Measurements from ENCODE around the gene KIF13A. TPM values are rescaled to one million over a fixed set of nuclear protein-coding genes. Genes with fewer than 3 reads are reported as not detected.

Gene KIF13A
- total and polyA plus RNA-seq, 4 donors: 4.3 to 28.1 (median 10.6) TPM

DNA sequence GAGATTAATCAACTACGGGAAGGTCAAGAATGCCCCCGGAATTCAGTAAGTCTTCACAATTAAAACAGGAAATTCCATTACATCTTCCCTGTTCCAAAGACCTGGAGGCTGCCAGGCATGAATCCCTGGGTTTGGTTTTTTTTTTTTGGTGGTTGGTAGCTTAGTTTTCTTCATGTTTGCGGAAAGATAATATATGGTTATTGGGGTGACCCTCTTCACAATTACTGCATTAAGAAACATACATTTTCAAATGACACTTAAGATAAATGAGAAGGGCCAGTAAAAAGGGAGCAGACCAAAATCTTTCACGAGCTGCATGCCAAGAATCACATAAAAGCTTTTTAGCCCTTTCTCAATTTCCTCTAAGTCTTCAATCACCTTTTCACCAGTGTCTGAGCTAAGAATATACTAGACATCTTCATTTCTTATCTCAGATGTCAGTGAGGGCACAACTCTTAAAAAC, 64.0 kb downstream of the KIF13A start:
- H3K4me3 ChIP-seq (ENCODE audit: low read depth in 1 of 3, low read length in 3 of 3): no peak overlapping the region
- no peak overlapping the region for H3K9ac ChIP-seq (ENCODE audit: low read depth in 1 of 2, low read length in 2 of 2)
- H3K27me3 ChIP-seq (ENCODE audit: control insufficient read depth in 4 of 4, insufficient read depth in 4 of 4, low read length in 3 of 4): no peaks in the 10 kb centered on the region
- no peaks in the 10 kb centered on the region for H3K36me3 ChIP-seq (ENCODE audit: control insufficient read depth in 4 of 4, insufficient read depth in 3 of 4, low read depth in 1 of 4, low read length in 3 of 4)
- peaks cover 0 to 3% (median 0%) of the 10 kb centered on the region in 4 donors for H3K4me1 ChIP-seq (ENCODE audit: control insufficient read depth in 4 of 4, insufficient read depth in 4 of 4, low read length in 3 of 4)
- TF ChIP-seq YY1 (IDR thresholded peaks at IDR 0.05) (no peak), NR2F2 (IDR thresholded peaks at IDR 0.05) (peak; percentile 31), JUND (IDR thresholded peaks at IDR 0.05) (no peak)
- WGBS: 79% methylated on average over 4 of the region's 4 CpGs
- no peak for DNase-seq (ENCODE audit: low spot score)
- H3K27ac ChIP-seq (ENCODE audit: low read depth in 1 of 2, low read length in 2 of 2): no peak overlapping the region
- H3K9me3 ChIP-seq (ENCODE audit: control insufficient read depth in 4 of 4, low read length in 3 of 4): no peaks in the 10 kb centered on the region

DNA sequence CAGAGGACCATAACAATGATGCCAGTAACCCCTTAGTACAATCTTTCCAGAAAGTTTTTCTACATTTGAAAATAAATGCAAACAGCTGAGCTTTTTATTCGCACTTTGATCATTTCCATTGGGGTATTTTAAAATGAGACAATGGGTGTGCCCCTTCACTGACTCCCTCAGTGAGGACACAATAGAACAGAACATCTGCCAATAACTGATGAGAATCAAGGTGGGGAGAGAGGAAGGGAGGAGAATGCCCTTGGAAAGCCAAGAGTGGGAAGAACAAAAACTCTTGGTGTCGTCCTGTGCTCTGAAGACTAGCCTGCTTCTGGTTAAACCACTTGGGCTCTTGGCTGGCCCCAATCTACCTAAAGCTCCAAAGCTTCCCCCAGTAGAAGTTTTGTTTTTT, 66.0 kb downstream of the KIF13A start:
- TF ChIP-seq FOXA2 (IDR thresholded peaks at IDR 0.05): no peak
- TF ChIP-seq, protein P1, sequence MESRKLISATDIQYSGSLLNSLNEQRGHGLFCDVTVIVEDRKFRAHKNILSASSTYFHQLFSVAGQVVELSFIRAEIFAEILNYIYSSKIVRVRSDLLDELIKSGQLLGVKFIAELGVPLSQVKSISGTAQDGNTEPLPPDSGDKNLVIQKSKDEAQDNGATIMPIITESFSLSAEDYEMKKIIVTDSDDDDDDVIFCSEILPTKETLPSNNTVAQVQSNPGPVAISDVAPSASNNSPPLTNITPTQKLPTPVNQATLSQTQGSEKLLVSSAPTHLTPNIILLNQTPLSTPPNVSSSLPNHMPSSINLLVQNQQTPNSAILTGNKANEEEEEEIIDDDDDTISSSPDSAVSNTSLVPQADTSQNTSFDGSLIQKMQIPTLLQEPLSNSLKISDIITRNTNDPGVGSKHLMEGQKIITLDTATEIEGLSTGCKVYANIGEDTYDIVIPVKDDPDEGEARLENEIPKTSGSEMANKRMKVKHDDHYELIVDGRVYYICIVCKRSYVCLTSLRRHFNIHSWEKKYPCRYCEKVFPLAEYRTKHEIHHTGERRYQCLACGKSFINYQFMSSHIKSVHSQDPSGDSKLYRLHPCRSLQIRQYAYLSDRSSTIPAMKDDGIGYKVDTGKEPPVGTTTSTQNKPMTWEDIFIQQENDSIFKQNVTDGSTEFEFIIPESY (IDR thresholded peaks at IDR 0.05): no peak
- no peak for TF ChIP-seq HNF4G (IDR thresholded peaks at IDR 0.05)
- TF ChIP-seq EGR1 (IDR thresholded peaks at IDR 0.05; ENCODE audit: low read depth in 2 of 2): no peak
- TF ChIP-seq, protein P2, sequence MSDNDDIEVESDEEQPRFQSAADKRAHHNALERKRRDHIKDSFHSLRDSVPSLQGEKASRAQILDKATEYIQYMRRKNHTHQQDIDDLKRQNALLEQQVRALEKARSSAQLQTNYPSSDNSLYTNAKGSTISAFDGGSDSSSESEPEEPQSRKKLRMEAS (IDR thresholded peaks at IDR 0.05): no peak
- no peak for TF ChIP-seq GABPA (IDR thresholded peaks at IDR 0.05 in 1 of 2, conservative IDR thresholded peaks at IDR 0.05 in 1 of 2)
- TF ChIP-seq, protein P3, sequence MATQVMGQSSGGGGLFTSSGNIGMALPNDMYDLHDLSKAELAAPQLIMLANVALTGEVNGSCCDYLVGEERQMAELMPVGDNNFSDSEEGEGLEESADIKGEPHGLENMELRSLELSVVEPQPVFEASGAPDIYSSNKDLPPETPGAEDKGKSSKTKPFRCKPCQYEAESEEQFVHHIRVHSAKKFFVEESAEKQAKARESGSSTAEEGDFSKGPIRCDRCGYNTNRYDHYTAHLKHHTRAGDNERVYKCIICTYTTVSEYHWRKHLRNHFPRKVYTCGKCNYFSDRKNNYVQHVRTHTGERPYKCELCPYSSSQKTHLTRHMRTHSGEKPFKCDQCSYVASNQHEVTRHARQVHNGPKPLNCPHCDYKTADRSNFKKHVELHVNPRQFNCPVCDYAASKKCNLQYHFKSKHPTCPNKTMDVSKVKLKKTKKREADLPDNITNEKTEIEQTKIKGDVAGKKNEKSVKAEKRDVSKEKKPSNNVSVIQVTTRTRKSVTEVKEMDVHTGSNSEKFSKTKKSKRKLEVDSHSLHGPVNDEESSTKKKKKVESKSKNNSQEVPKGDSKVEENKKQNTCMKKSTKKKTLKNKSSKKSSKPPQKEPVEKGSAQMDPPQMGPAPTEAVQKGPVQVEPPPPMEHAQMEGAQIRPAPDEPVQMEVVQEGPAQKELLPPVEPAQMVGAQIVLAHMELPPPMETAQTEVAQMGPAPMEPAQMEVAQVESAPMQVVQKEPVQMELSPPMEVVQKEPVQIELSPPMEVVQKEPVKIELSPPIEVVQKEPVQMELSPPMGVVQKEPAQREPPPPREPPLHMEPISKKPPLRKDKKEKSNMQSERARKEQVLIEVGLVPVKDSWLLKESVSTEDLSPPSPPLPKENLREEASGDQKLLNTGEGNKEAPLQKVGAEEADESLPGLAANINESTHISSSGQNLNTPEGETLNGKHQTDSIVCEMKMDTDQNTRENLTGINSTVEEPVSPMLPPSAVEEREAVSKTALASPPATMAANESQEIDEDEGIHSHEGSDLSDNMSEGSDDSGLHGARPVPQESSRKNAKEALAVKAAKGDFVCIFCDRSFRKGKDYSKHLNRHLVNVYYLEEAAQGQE (IDR thresholded peaks at IDR 0.05): no peak
- no peak for TF ChIP-seq JUND (IDR thresholded peaks at IDR 0.05)
- TF ChIP-seq, protein P4, sequence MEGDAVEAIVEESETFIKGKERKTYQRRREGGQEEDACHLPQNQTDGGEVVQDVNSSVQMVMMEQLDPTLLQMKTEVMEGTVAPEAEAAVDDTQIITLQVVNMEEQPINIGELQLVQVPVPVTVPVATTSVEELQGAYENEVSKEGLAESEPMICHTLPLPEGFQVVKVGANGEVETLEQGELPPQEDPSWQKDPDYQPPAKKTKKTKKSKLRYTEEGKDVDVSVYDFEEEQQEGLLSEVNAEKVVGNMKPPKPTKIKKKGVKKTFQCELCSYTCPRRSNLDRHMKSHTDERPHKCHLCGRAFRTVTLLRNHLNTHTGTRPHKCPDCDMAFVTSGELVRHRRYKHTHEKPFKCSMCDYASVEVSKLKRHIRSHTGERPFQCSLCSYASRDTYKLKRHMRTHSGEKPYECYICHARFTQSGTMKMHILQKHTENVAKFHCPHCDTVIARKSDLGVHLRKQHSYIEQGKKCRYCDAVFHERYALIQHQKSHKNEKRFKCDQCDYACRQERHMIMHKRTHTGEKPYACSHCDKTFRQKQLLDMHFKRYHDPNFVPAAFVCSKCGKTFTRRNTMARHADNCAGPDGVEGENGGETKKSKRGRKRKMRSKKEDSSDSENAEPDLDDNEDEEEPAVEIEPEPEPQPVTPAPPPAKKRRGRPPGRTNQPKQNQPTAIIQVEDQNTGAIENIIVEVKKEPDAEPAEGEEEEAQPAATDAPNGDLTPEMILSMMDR (IDR thresholded peaks at IDR 0.05; ENCODE audit: low read depth, low read length, missing input control): no peak
- TF ChIP-seq, protein P5, sequence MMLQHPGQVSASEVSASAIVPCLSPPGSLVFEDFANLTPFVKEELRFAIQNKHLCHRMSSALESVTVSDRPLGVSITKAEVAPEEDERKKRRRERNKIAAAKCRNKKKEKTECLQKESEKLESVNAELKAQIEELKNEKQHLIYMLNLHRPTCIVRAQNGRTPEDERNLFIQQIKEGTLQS (IDR thresholded peaks at IDR 0.05): no peak
- no peak for TF ChIP-seq HNF4A (conservative IDR thresholded peaks at IDR 0.05)
- TF ChIP-seq FOXA1 (IDR thresholded peaks at IDR 0.05): no peak
- TF ChIP-seq SP1 (IDR thresholded peaks at IDR 0.05): no peak
- no peak for TF ChIP-seq NR2F2 (IDR thresholded peaks at IDR 0.05)
- no peak for TF ChIP-seq RAD21 (IDR thresholded peaks at IDR 0.05)
- WGBS: 96% methylated on average over 2 of the region's 2 CpGs
- Histone ChIP-seq H3K9ac (ENCODE audit: low read depth in 1 of 2, low read length in 2 of 2) (no peak overlapping the region), H3K4me3 (ENCODE audit: low read depth in 1 of 3, low read length in 3 of 3) (no peak overlapping the region), H3K36me3 (ENCODE audit: control insufficient read depth in 4 of 4, insufficient read depth in 3 of 4, low read depth in 1 of 4, low read length in 3 of 4) (no peaks in the 10 kb centered on the region), H3K4me1 (ENCODE audit: control insufficient read depth in 4 of 4, insufficient read depth in 4 of 4, low read length in 3 of 4) (peaks cover 0 to 2% (median 0%) of the 10 kb centered on the region in 4 donors), H3K9me3 (ENCODE audit: control insufficient read depth in 4 of 4, low read length in 3 of 4) (no peaks in the 10 kb centered on the region), H3K27ac (ENCODE audit: low read depth in 1 of 2, low read length in 2 of 2) (no peak overlapping the region), H3K27me3 (ENCODE audit: control insufficient read depth in 4 of 4, insufficient read depth in 4 of 4, low read length in 3 of 4) (no peaks in the 10 kb centered on the region)
- no peak for DNase-seq (ENCODE audit: low spot score)
